ENCODE measurements around the gene SAP30BP. TPM values are rescaled to one million over a fixed set of nuclear protein-coding genes. Genes with fewer than 3 reads are reported as not detected.
A peak's percentile ranks its signal among the peaks of the same experiment; 100 is the strongest.

SAP30BP gene
- total RNA-seq, 1 donor from 2014 or later = 59.9 TPM

GRCh38 chr17:75642182-75642783, 24.9 kb upstream of the SAP30BP start:
- Mint-ChIP-seq H3K27me3 (ENCODE audit: low read depth) (no peaks in the 10 kb centered on the region), H3K36me3 (ENCODE audit: low read depth) (peaks cover 2% of the 10 kb centered on the region), H3K4me3 (ENCODE audit: unreplicated experiment) (no peak overlapping the region), H3K27ac (ENCODE audit: unreplicated experiment) (no peak overlapping the region), H3K4me1 (ENCODE audit: low read depth) (peaks cover 3% of the 10 kb centered on the region), H3K9me3 (ENCODE audit: low read depth) (no peaks in the 10 kb centered on the region)
- no peak for TF ChIP-seq CTCF (IDR thresholded peaks at IDR 0.05)
- no peak for DNase-seq (ENCODE audit: low spot score)

- Mint-ChIP-seq H3K4me3 (ENCODE audit: unreplicated experiment) (no peak overlapping the region), H3K36me3 (ENCODE audit: low read depth) (peaks cover 2% of the 10 kb centered on the region), H3K4me1 (ENCODE audit: low read depth) (peaks cover 3% of the 10 kb centered on the region), H3K27ac (ENCODE audit: unreplicated experiment) (no peak overlapping the region), H3K27me3 (ENCODE audit: low read depth) (no peaks in the 10 kb centered on the region), H3K9me3 (ENCODE audit: low read depth) (no peaks in the 10 kb centered on the region)
- no peak for TF ChIP-seq CTCF (IDR thresholded peaks at IDR 0.05)
- no peak for DNase-seq (ENCODE audit: low spot score)
Measured at GRCh38 chr17:75642784-75643642, 24.1 kb upstream of the SAP30BP start.

GRCh38 chr17:75643643-75644017, 23.5 kb upstream of the SAP30BP start:
- Mint-ChIP-seq H3K4me3 (ENCODE audit: unreplicated experiment) (no peak overlapping the region), H3K4me1 (ENCODE audit: low read depth) (peaks cover 3% of the 10 kb centered on the region), H3K9me3 (ENCODE audit: low read depth) (no peaks in the 10 kb centered on the region), H3K36me3 (ENCODE audit: low read depth) (peaks cover 2% of the 10 kb centered on the region), H3K27me3 (ENCODE audit: low read depth) (no peaks in the 10 kb centered on the region), H3K27ac (ENCODE audit: unreplicated experiment) (no peak overlapping the region)
- DNase-seq (ENCODE audit: low spot score) = no peak
- no peak for TF ChIP-seq CTCF (IDR thresholded peaks at IDR 0.05)

GRCh38 chr17:75645501-75645888, 21.6 kb upstream of the SAP30BP start:
- DNase-seq (ENCODE audit: low spot score) = peak; percentile 22
- TF ChIP-seq CTCF (IDR thresholded peaks at IDR 0.05) = no peak
- H3K36me3 Mint-ChIP-seq (ENCODE audit: low read depth) = peaks cover 11% of the 10 kb centered on the region
- H3K9me3 Mint-ChIP-seq (ENCODE audit: low read depth) = no peaks in the 10 kb centered on the region
- no peak overlapping the region for H3K4me3 Mint-ChIP-seq (ENCODE audit: unreplicated experiment)
- H3K27ac Mint-ChIP-seq (ENCODE audit: unreplicated experiment) = no peak overlapping the region
- H3K4me1 Mint-ChIP-seq (ENCODE audit: low read depth) = peaks cover 3% of the 10 kb centered on the region
- no peaks in the 10 kb centered on the region for H3K27me3 Mint-ChIP-seq (ENCODE audit: low read depth)

- H3K36me3 Mint-ChIP-seq (ENCODE audit: low read depth) = peaks cover 14% of the 10 kb centered on the region
- H3K27ac Mint-ChIP-seq (ENCODE audit: unreplicated experiment) = peak overlapping the region; percentile 27
- no peak overlapping the region for H3K4me3 Mint-ChIP-seq (ENCODE audit: unreplicated experiment)
- H3K27me3 Mint-ChIP-seq (ENCODE audit: low read depth) = no peaks in the 10 kb centered on the region
- peaks cover 3% of the 10 kb centered on the region for H3K4me1 Mint-ChIP-seq (ENCODE audit: low read depth)
- DNase-seq (ENCODE audit: low spot score) = peak; percentile 53
- TF ChIP-seq CTCF (IDR thresholded peaks at IDR 0.05) = no peak
- no peaks in the 10 kb centered on the region for H3K9me3 Mint-ChIP-seq (ENCODE audit: low read depth)
Measured at GRCh38 chr17:75645889-75646637, 21.1 kb upstream of the SAP30BP start.
